Activated T-cell treated with anti-CD3 and anti-CD28 coated beads for 48 hours (primary cell): ENCODE data around the gene ADGRF1.

Source experiments
- DNase-seq: peaks from one replicate; pipeline ENCODE4 v3.0.0-alpha.2; 2020; ENCODE audit warnings: low read depth

Gene ADGRF1

GRCh38 chr6:46979206-46979605, 62.9 kb downstream of the ADGRF1 start:
- DNase-seq = no peak

- no peak for DNase-seq
Measured at GRCh38 chr6:46974786-46975185, 67.3 kb downstream of the ADGRF1 start.

- DNase-seq = no peak
Measured at GRCh38 chr6:46973029-46973428, 69.1 kb downstream of the ADGRF1 start.

- DNase-seq = no peak
Measured at GRCh38 chr6:46972531-46972930, 69.6 kb downstream of the ADGRF1 start.

GRCh38 chr6:46969206-46969605, 72.9 kb downstream of the ADGRF1 start:
- DNase-seq = no peak

GRCh38 chr6:46967826-46968349, 74.2 kb downstream of the ADGRF1 start:
- no peak for DNase-seq

GRCh38 chr6:46964716-46965519, 77.2 kb downstream of the ADGRF1 start:
- no peak for DNase-seq

GRCh38 chr6:46963626-46964025, 78.5 kb downstream of the ADGRF1 start:
- DNase-seq = no peak

GRCh38 chr6:46963039-46963438, 79.1 kb downstream of the ADGRF1 start:
- DNase-seq = no peak

GRCh38 chr6:46961711-46962110, 80.4 kb downstream of the ADGRF1 start:
- no peak for DNase-seq

GRCh38 chr6:46961232-46961631, 80.9 kb downstream of the ADGRF1 start:
- no peak for DNase-seq

GRCh38 chr6:46959419-46959818, 82.7 kb downstream of the ADGRF1 start:
- DNase-seq = no peak

- DNase-seq = no peak
Measured at GRCh38 chr6:46956409-46956808, 85.7 kb downstream of the ADGRF1 start.

GRCh38 chr6:46954837-46955451, 87.2 kb downstream of the ADGRF1 start:
- no peak for DNase-seq

- no peak for DNase-seq
Measured at GRCh38 chr6:46953921-46954320, 88.2 kb downstream of the ADGRF1 start.

GRCh38 chr6:46949632-46950280, 92.4 kb downstream of the ADGRF1 start:
- DNase-seq = no peak

GRCh38 chr6:46948699-46949098, 93.4 kb downstream of the ADGRF1 start:
- DNase-seq = no peak
